OCI-LY3 (cell line): ENCODE results near the gene HPS4.

ENCODE experiments used
- H2AFZ ChIP-seq: fragments of 200-600, 300-600 bp; shearing (Covaris generic); 2 replicates; pipeline ENCODE4 v1.6.0; 2014; ENCODE audit warnings: antibody characterized with exemption, low read depth, low read length
- H3K27ac ChIP-seq: fragments of 200-600, 300-600 bp; sonication (generic); 2 replicates; pipeline ENCODE4 v1.5.1; 2014; ENCODE audit warnings: mild to moderate bottlenecking, low read length, moderate library complexity, mixed read lengths
- H3K27me3 ChIP-seq: fragments of 200-600, 300-600 bp; sonication (generic); 2 replicates; pipeline ENCODE4 v1.6.1; 2014; ENCODE audit warnings: low read depth, low read length, mixed read lengths
- H3K36me3 ChIP-seq: fragments of 200-600, 300-600 bp; sonication (generic); replicated peaks from 2 replicates; pipeline ENCODE3; 2014; ENCODE audit warnings: low read depth, low read length, mixed read lengths
- H3K4me1 ChIP-seq: fragments of 300-600, 200-600 bp; sonication (generic); 2 replicates; pipeline ENCODE4 v1.6.1; 2014; ENCODE audit warnings: low read length, mixed read lengths
- H3K4me2 ChIP-seq: fragments of 200-600, 300-600 bp; sonication (generic); 2 replicates; pipeline ENCODE4 v1.6.1; 2014; ENCODE audit warnings: low read length, mixed read lengths
- H3K4me3 ChIP-seq: fragments of 300-600, 200-600 bp; sonication (generic); 2 replicates; pipeline ENCODE4 v1.5.1; 2014; ENCODE audit warnings: antibody characterized with exemption, mild to moderate bottlenecking, low read length, moderate library complexity
- H3K79me2 ChIP-seq: fragments of 300-600, 200-600 bp; shearing (Covaris generic); 2 replicates; pipeline ENCODE4 v1.6.1; 2014; ENCODE audit warnings: mild to moderate bottlenecking, low read length, mixed read lengths
- H3K9ac ChIP-seq: fragments of 300-600, 200-600 bp; shearing (Covaris generic); 2 replicates; pipeline ENCODE4 v1.6.0; 2014; ENCODE audit warnings: mild to moderate bottlenecking, low read length, moderate library complexity
- H3K9me3 ChIP-seq: fragments of 200-600, 300-600 bp; shearing (Covaris generic); 2 replicates; pipeline ENCODE4 v1.6.1; 2014; ENCODE audit warnings: low read length, mixed read lengths; ENCODE audit not compliant: insufficient read depth
- H4K20me1 ChIP-seq: fragments of 200-600, 300-600 bp; sonication (generic); 2 replicates; pipeline ENCODE4 v1.6.1; 2016; ENCODE audit warnings: low read length, mixed read lengths; ENCODE audit not compliant: insufficient read depth
- CTCF ChIP-seq: fragments of 200-600, 300-600 bp; sonication (generic); IDR thresholded peaks from 2 replicates; pipeline ENCODE4 v1.5.1; 2014; ENCODE audit warnings: antibody characterized with exemption, low read length, low read depth
- EZH2phosphoT487 ChIP-seq: fragments of 200-600 bp; shearing (Covaris generic); IDR thresholded peaks from 2 replicates; pipeline ENCODE4 v1.6.1; 2018; ENCODE audit warnings: antibody characterized with exemption, mixed run types, low read depth

Gene HPS4

GRCh38 chr22:26522012-26522411 is 38.4 kb upstream of the HPS4 start:
- Histone ChIP-seq H4K20me1 (no peaks in the 10 kb centered on the region), H3K9me3 (no peaks in the 10 kb centered on the region), H3K27me3 (no peaks in the 10 kb centered on the region), H3K79me2 (no peaks in the 10 kb centered on the region), H3K9ac (no peak overlapping the region), H3K4me1 (no peaks in the 10 kb centered on the region), H2AFZ (no peak overlapping the region), H3K27ac (no peak overlapping the region), H3K4me3 (no peak overlapping the region), H3K36me3 (no peaks in the 10 kb centered on the region), H3K4me2 (no peak overlapping the region)
- TF ChIP-seq CTCF, result no peak
- TF ChIP-seq EZH2phosphoT487, result no peak

GRCh38 chr22:26517429-26517828 is 33.8 kb upstream of the HPS4 start:
- Histone ChIP-seq H4K20me1 (no peaks in the 10 kb centered on the region), H3K27ac (no peak overlapping the region)
- TF ChIP-seq EZH2phosphoT487 (no peak), CTCF (no peak)

GRCh38 chr22:26516503-26516902 is 32.9 kb upstream of the HPS4 start:
- Histone ChIP-seq H3K4me1 (peaks cover 12% of the 10 kb centered on the region), H4K20me1 (no peaks in the 10 kb centered on the region), H3K36me3 (no peaks in the 10 kb centered on the region), H3K9me3 (no peaks in the 10 kb centered on the region), H3K4me3 (no peak overlapping the region), H2AFZ (no peak overlapping the region), H3K9ac (no peak overlapping the region), H3K4me2 (no peak overlapping the region), H3K79me2 (peaks cover 21% of the 10 kb centered on the region), H3K27me3 (no peaks in the 10 kb centered on the region), H3K27ac (no peak overlapping the region)
- TF ChIP-seq CTCF (no peak), EZH2phosphoT487 (no peak)

More at GRCh38 chr22:26517429-26517828, 33.8 kb upstream of the HPS4 start:
- H3K36me3 ChIP-seq, result no peaks in the 10 kb centered on the region
- H3K4me2 ChIP-seq, result no peak overlapping the region
- no peak overlapping the region for H3K4me3 ChIP-seq
- no peaks in the 10 kb centered on the region for H3K9me3 ChIP-seq
- no peaks in the 10 kb centered on the region for H3K27me3 ChIP-seq
- H3K4me1 ChIP-seq, result peaks cover 9% of the 10 kb centered on the region
- no peak overlapping the region for H2AFZ ChIP-seq
- H3K9ac ChIP-seq, result no peak overlapping the region
- peaks cover 13% of the 10 kb centered on the region for H3K79me2 ChIP-seq

- no peak overlapping the region for H3K4me3 ChIP-seq
- H3K4me2 ChIP-seq, result no peak overlapping the region
- H3K9me3 ChIP-seq, result no peaks in the 10 kb centered on the region
- H3K79me2 ChIP-seq, result peaks cover 27% of the 10 kb centered on the region
- H3K27ac ChIP-seq, result no peak overlapping the region
- no peak for TF ChIP-seq EZH2phosphoT487
- no peaks in the 10 kb centered on the region for H3K36me3 ChIP-seq
- H3K9ac ChIP-seq, result no peak overlapping the region
- H4K20me1 ChIP-seq, result no peaks in the 10 kb centered on the region
- H3K4me1 ChIP-seq, result peaks cover 16% of the 10 kb centered on the region
- H2AFZ ChIP-seq, result no peak overlapping the region
- no peaks in the 10 kb centered on the region for H3K27me3 ChIP-seq
These were observed 32.3 kb upstream of the HPS4 start for GRCh38 chr22:26515931-26516330.
